Astrocyte (in vitro differentiated cells and primary cell): Measurements from ENCODE around the gene PSAP. TPM values are rescaled to one million over a fixed set of nuclear protein-coding genes. Genes with fewer than 3 reads are reported as not detected.

Source experiments
- DNase-seq: peaks from one replicate; pipeline ENCODE4 v3.0.0-alpha.2; 2010; ENCODE audit warnings: low read depth
- FAIRE-seq: peaks from 2 replicates; lab custom pipeline; 2011; peaks lifted over from hg19 to GRCh38; lab: Jason Lieb, UNC
- H2AFZ ChIP-seq: 2 replicates; pipeline ENCODE4 v1.6.0; 2012; ENCODE audit warnings: low read depth, low read length, inconsistent platforms
- H3K27ac ChIP-seq: 2 replicates; pipeline ENCODE4 v1.5.1; 2011; ENCODE audit warnings: low read depth, low read length, inconsistent platforms
- H3K27me3 ChIP-seq: 2 replicates; pipeline ENCODE4 v1.6.0; 2011; ENCODE audit warnings: low read length, inconsistent platforms; ENCODE audit not compliant: insufficient read depth
- H3K36me3 ChIP-seq: 2 replicates; pipeline ENCODE4 v1.5.1; 2011; ENCODE audit warnings: low read length, inconsistent platforms; ENCODE audit not compliant: insufficient read depth
- H3K4me1 ChIP-seq: 2 replicates; pipeline ENCODE4 v1.5.1; 2011; ENCODE audit warnings: low read length, inconsistent platforms; ENCODE audit not compliant: insufficient read depth
- H3K4me2 ChIP-seq: 2 replicates; pipeline ENCODE4 v1.6.0; 2012; ENCODE audit warnings: low read length, inconsistent platforms
- H3K4me3 ChIP-seq: 2 replicates; pipeline ENCODE4 v1.5.1; 2011; ENCODE audit warnings: low read depth, mild to moderate bottlenecking, low read length, inconsistent platforms; ENCODE audit not compliant: insufficient read depth
- H3K79me2 ChIP-seq: 2 replicates; pipeline ENCODE4 v1.6.0; 2012; ENCODE audit warnings: mild to moderate bottlenecking, low read length, inconsistent platforms; ENCODE audit not compliant: insufficient read depth
- H3K9ac ChIP-seq: 2 replicates; pipeline ENCODE4 v1.6.0; 2012; ENCODE audit warnings: mild to moderate bottlenecking, low read length, inconsistent platforms
- H3K9me3 ChIP-seq: 2 replicates; pipeline ENCODE4 v1.5.1; 2012; ENCODE audit warnings: low read depth, mild to moderate bottlenecking, low read length, inconsistent platforms; ENCODE audit not compliant: insufficient read depth
- H4K20me1 ChIP-seq: 2 replicates; pipeline ENCODE4 v1.6.0; 2012; ENCODE audit warnings: low read length, inconsistent platforms; ENCODE audit not compliant: insufficient read depth
- H3K27ac Mint-ChIP-seq: one replicate; pipeline ENCODE4 v1.8.0; 2021; ENCODE audit warnings: mild to moderate bottlenecking, mixed read lengths; ENCODE audit not compliant: unreplicated experiment
- H3K27me3 Mint-ChIP-seq: one replicate; pipeline ENCODE4 v1.8.0; 2021; ENCODE audit warnings: low read depth, mixed read lengths; ENCODE audit not compliant: unreplicated experiment
- H3K36me3 Mint-ChIP-seq: one replicate; pipeline ENCODE4 v1.8.0; 2021; ENCODE audit warnings: low read depth, mixed read lengths; ENCODE audit not compliant: unreplicated experiment
- H3K4me1 Mint-ChIP-seq: one replicate; pipeline ENCODE4 v1.8.0; 2021; ENCODE audit warnings: low read depth, mixed read lengths; ENCODE audit not compliant: unreplicated experiment
- H3K4me3 Mint-ChIP-seq: one replicate; pipeline ENCODE4 v1.8.0; 2021; ENCODE audit warnings: mild to moderate bottlenecking, moderate library complexity, mixed read lengths; ENCODE audit not compliant: unreplicated experiment
- H3K9me3 Mint-ChIP-seq: one replicate; pipeline ENCODE4 v1.8.0; 2021; ENCODE audit warnings: mild to moderate bottlenecking, mixed read lengths; ENCODE audit not compliant: unreplicated experiment
- EZH2 ChIP-seq: IDR thresholded peaks from 2 replicates; pipeline ENCODE4 v1.6.1; 2012; ENCODE audit warnings: mild to moderate bottlenecking, low read length, inconsistent platforms; ENCODE audit not compliant: insufficient read depth
- total RNA-seq: library from RNA; stranded (reverse); gene quantifications from 2 replicates; pipeline ENCODE4 v1.2.1, GENCODE V29; 2021
- TF ChIP-seq, protein P1 (sequence below): IDR thresholded peaks from 2 replicates; pipeline ENCODE4 v1.5.1; 2011; ENCODE audit warnings: low read depth, mild to moderate bottlenecking, inconsistent platforms, low read length, moderate library complexity; ENCODE audit not compliant: insufficient read depth

Gene PSAP
- total RNA-seq, 1 donor from 2014 or later: 1,120 TPM

GRCh38 chr10:71812016-71812912, 38.8 kb downstream of the PSAP start:
- peaks cover 24% of the 10 kb centered on the region for H3K36me3 Mint-ChIP-seq
- H3K27ac Mint-ChIP-seq: no peak overlapping the region
- H3K4me1 Mint-ChIP-seq: no peaks in the 10 kb centered on the region
- H3K9me3 Mint-ChIP-seq: no peaks in the 10 kb centered on the region
- H3K27me3 Mint-ChIP-seq: no peaks in the 10 kb centered on the region
- H3K4me3 Mint-ChIP-seq: no peak overlapping the region
- Histone ChIP-seq H3K9ac (no peak overlapping the region), H3K4me2 (no peak overlapping the region), H3K4me1 (no peaks in the 10 kb centered on the region), H2AFZ (no peak overlapping the region), H3K9me3 (no peaks in the 10 kb centered on the region), H3K4me3 (no peak overlapping the region), H3K27me3 (no peaks in the 10 kb centered on the region), H3K79me2 (no peaks in the 10 kb centered on the region), H3K27ac (no peak overlapping the region), H3K36me3 (peaks cover 4% of the 10 kb centered on the region), H4K20me1 (peaks cover 56% of the 10 kb centered on the region)
- TF ChIP-seq, protein P1, sequence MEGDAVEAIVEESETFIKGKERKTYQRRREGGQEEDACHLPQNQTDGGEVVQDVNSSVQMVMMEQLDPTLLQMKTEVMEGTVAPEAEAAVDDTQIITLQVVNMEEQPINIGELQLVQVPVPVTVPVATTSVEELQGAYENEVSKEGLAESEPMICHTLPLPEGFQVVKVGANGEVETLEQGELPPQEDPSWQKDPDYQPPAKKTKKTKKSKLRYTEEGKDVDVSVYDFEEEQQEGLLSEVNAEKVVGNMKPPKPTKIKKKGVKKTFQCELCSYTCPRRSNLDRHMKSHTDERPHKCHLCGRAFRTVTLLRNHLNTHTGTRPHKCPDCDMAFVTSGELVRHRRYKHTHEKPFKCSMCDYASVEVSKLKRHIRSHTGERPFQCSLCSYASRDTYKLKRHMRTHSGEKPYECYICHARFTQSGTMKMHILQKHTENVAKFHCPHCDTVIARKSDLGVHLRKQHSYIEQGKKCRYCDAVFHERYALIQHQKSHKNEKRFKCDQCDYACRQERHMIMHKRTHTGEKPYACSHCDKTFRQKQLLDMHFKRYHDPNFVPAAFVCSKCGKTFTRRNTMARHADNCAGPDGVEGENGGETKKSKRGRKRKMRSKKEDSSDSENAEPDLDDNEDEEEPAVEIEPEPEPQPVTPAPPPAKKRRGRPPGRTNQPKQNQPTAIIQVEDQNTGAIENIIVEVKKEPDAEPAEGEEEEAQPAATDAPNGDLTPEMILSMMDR: peak; percentile 51
- TF ChIP-seq EZH2: no peak
- no peak for DNase-seq
- no peak for FAIRE-seq

DNA sequence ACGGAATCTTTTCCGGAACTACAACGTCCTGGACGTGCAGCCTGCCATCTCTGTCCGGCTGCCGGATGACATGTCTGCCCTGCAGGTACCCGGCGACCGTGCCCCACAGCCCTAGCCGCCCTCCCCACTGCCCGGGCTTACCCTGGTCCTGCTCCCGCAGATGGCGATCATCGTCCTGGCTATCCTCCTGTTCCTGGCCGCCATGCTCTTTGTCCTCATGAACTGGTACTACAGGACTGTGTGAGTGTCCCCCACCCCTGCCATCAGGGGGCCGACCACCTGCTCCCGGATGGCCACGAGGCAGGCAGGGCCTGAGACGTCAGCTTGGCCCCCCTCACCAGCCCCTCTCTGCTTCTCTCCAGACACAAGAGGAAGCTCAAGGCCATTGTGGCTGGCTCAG, 39.7 kb downstream of the PSAP start:
- Histone ChIP-seq H3K27ac (no peak overlapping the region), H3K4me2 (no peak overlapping the region), H3K79me2 (no peaks in the 10 kb centered on the region), H3K36me3 (peaks cover 3% of the 10 kb centered on the region), H4K20me1 (peaks cover 47% of the 10 kb centered on the region), H3K4me3 (no peak overlapping the region), H3K9me3 (no peaks in the 10 kb centered on the region), H2AFZ (no peak overlapping the region), H3K27me3 (no peaks in the 10 kb centered on the region), H3K4me1 (no peaks in the 10 kb centered on the region), H3K9ac (no peak overlapping the region)
- no peak for TF ChIP-seq EZH2
- Mint-ChIP-seq H3K36me3 (peaks cover 16% of the 10 kb centered on the region), H3K4me3 (no peak overlapping the region), H3K9me3 (no peaks in the 10 kb centered on the region), H3K27ac (no peak overlapping the region), H3K27me3 (peaks cover 9% of the 10 kb centered on the region), H3K4me1 (no peaks in the 10 kb centered on the region)
- DNase-seq (no peak), FAIRE-seq (no peak)

DNA sequence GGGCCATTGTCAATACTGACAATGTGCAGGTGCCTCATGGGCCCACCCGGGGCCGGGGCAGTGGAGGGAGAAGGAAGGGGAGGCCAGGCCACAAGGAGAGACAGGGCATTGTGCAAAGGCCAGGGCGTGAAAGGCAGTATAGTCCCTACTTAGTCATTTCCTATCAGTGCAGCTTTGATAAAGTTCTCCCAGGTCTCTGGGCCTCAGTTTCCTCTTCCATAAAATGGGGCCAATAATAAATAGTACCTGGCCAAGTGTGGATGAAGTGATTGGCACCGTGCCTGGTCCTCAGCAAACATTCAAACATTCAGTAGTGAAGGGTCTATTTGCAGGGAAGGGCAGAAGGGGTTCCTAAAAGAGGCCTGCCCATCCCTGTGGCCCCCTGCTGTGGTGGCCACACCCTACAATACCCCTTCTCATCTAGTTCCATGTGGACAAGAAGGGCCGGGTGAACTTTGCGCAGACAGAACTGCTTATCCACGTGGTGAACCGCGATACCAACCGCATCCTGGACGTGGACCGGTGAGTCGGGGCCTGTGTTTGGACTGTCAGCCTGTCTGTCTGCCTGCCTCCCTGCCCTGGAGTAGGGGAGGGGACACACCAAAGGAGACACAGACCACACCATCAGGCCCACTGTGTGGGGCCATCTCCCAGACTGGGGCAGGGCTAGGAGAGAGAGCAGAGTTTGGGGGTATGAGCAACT, 40.9 kb downstream of the PSAP start:
- Histone ChIP-seq H3K4me2 (no peak overlapping the region), H2AFZ (no peak overlapping the region), H3K9me3 (no peaks in the 10 kb centered on the region), H3K4me3 (no peak overlapping the region), H3K36me3 (no peaks in the 10 kb centered on the region), H3K9ac (no peak overlapping the region), H3K27me3 (peaks cover 4% of the 10 kb centered on the region), H3K27ac (no peak overlapping the region), H3K79me2 (no peaks in the 10 kb centered on the region), H4K20me1 (peaks cover 36% of the 10 kb centered on the region), H3K4me1 (no peaks in the 10 kb centered on the region)
- Mint-ChIP-seq H3K4me1 (no peaks in the 10 kb centered on the region), H3K9me3 (no peaks in the 10 kb centered on the region), H3K27ac (no peak overlapping the region), H3K36me3 (peaks cover 10% of the 10 kb centered on the region), H3K27me3 (peaks cover 18% of the 10 kb centered on the region), H3K4me3 (no peak overlapping the region)
- TF ChIP-seq EZH2: no peak
- TF ChIP-seq, protein P1: no peak
- FAIRE-seq (no peak), DNase-seq (no peak)
